Measurements from ENCODE around the gene CUEDC2. TPM values are rescaled to one million over a fixed set of nuclear protein-coding genes. Genes with fewer than 3 reads are reported as not detected.
"Not testable (repeated sequence)": the region's sequence is repeated elsewhere in the genome, so short reads cannot be mapped to it uniquely, and the experiment has no call there.

CUEDC2 gene
- total RNA-seq, 1 donor from 2014 or later: 23.7 TPM

DNA sequence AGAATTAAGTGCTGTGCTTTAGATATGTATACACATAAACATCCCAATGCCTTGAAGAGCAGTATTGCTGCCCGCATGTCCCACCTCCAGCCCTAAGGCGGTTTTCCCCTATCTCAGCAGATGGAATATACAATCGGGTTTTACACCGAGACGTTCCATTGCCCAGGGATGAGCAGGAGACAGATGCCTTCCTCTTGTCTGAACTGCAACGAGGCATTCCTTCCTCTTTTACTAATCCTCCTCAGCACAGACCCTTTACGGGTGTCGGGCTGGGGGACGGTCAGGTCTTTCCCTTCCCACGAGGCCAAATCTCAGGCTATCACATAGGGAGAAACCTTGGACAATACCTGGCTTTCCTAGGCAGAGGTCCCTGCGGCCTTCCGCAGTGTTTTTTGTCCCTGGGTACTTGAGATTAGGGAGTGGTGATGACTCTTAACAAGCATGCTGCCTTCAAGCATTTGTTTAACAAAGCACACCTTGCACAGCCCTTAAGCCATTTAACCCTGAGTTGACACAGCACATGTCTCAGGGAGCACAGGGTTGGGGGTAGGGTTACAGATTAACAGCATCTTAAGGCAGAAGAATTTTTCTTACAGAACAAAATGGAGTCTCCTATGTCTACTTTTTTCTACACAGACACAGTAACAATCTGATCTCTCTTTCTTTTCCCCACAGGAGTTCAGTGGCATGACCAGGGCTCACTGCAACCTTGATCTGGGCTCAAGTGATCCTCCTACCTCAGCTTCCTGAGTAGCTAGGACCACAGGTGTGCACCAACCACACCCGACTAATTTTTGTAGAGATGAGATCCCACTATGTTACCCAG, 22.5 kb upstream of the CUEDC2 start:
- ATAC-seq: not testable (repeated sequence)

DNA sequence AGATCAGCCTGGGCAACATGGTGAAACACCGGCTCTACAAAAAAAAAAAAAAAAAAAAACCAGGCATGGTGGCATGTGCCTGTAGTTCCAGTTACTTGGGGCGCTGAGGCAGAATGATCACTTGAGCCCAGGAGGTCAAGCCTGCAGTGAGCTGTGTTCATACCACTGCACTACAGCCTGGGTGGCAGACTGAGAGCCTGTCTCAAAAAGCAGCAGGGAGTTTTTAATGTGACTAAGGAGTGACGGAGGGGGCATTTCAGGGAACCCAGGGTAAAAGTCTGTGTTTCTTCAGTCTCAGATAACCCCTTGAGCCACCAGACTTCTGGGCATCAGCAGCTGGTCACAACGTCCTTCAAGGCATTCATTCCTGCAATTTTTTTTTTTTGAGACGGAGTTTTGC, 21.1 kb upstream of the CUEDC2 start:
- no peak for ATAC-seq

DNA sequence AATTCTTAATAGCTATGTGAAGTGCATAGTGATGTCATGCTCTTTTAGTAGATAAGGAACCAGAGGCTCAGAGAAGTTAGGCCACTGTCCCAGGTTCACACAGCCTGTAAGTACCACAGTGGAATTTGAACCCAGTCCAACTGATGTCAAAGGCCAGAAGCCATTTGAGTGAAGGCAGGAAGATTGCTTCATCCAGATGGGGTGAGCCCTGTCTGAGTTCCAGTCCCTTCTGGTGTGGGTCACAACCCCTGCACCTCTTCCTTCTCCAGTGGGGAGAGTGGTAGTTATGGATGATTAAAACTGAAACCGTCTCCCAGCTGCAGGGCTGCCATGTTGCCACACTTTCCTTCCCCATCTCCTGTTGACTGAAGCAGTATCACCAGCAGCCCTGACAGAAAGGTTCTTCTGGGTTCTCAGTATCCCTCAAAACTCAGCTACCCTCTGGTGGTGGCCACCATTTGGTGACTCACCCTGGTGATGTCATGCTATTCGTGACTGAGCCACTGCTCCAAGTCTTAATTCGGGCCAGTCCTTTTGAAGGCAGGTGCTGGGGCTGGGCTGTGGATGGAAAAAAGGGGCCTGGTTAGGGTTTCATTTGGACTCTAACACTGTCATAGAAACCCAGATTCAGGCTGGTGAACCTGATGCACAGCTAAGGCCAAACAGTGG, 20.4 kb upstream of the CUEDC2 start:
- peak; percentile 14 for ATAC-seq

DNA sequence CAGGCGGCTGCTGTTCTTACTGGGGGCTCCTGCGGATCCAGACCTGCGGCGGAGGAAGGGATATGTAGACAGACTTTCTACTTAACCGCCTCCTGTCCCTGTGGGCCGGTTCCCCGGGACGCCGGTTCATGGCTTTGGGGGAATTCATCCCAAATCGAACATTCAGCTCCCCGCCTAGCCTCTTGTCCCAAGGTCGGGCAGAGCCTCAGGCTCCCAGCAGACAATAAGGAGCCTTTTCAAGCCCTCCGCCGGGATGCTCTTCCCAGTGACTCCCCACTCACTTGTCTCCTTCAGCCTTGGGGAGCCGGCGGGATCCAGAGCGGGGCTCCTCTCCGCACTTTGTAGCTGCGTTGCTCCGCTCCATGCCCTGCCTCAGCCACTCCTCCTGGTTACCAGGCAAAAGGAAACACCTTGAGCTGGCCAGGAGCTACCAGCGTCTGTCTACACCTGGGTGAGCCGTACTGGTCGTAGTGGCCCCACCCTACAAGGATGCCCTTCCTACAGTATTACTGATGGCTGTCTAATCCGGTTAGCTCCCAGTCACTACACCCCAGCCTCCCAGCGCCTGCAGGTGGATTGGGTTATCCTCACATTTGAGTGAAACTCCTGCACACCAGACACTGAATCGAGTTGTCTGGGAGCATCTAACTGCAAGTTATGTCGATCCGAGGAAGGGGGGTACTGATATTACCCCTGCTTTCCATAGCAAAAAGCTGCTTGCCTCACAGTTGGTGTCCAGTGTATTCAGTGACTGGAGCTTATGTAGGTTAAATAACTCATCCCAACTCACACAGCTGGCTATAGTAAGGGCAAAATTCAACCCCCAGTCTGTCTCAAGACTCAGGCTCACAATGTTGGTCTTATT, 19.0 kb upstream of the CUEDC2 start, which contains the start of gene C10orf95:
TSS of gene C10orf95 (minus strand) at position 439 of the 865 bp plus-strand sequence. CDS start 450 bp downstream, outside the sequence.
- peak; percentile 69 for ATAC-seq

DNA sequence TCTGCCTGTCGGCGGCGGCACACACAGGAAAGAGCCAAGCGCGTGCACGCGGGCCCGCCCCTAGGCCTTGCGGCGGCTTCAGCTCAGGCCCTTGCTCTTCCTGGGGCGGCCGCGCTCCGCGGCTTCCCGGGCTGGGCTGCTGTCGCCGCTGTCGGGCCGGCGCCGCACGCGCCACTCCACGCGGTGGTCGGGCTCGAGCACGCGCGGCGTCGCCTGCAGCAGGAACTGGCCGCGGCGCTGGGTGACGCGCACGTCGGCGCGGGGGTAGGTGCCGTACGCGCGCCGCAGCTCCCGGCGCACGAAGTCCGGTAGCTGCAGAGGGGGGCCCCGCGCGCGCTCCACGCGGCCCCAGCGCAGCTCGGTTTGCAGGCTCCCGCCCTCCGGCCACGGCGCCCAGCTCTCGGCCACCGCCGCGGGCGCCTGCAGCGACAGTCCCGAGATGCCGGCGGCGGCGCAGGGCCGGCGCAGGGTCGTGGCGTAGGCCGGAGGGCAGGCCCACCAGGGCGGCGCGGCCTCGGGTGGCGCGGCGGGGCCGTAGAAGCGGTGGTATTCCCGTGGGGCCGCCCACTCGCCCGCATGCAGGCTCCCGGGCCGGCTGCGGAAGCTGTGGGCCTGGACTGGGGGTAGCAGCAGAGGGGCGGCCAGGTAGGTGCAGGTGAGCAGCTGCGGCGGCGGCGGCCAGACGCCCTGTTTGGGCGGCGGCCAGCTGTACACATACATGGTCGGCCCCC, 18.2 kb upstream of the CUEDC2 start:
- ATAC-seq: peak; percentile 86

DNA sequence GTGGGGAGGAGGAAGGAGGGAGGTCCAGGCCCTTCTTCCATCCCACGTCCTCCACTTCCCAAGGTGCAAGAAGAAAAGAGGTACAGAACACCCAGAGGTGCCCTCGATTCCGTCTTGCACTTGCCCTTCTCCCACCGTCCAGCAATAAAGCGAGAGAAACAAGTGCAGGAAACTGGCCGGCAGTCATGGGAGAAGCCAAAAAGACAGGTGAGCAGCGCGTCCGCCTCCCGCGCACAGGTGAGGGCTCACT, 17.7 kb upstream of the CUEDC2 start:
- no peak for ATAC-seq

DNA sequence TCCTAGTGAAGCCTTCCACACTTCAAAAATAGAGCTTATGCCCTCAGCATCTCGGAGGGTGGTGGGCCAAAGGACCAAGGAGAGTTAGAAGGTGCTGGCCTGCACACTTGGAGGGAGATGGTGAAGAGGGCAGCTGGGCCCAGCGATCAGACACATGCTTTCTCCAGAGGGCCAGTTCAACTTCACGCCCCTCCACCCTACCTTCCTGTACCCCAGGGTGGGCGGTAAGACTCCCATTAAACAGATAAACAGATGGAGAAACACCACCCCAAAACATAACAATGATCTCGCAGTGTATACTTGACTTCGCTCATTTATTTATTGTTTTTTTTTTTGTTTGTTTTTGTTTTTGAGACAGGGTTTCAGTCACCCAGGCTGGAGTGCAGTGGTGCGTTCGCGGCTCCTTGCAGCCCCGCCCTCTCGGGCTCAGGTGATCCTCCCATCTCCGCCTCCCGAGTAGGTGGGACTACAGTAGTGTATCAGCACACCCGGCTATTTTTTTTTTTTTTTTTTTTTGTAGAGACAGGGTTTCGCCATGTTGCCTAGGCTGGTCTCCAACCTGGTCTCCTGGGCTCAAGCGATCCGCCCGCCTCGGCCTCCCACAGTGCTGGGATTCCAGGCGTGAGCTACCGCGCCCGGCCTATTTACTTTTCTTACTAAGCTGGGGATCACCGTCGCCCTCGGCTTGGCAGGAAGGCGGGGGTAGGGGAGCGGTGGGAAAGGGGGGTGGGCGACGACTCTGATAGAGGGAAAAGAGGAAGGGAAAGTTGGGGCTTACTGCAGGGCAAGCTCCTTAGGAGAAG, 17.1 kb upstream of the CUEDC2 start:
- ATAC-seq: peak; percentile 76

DNA sequence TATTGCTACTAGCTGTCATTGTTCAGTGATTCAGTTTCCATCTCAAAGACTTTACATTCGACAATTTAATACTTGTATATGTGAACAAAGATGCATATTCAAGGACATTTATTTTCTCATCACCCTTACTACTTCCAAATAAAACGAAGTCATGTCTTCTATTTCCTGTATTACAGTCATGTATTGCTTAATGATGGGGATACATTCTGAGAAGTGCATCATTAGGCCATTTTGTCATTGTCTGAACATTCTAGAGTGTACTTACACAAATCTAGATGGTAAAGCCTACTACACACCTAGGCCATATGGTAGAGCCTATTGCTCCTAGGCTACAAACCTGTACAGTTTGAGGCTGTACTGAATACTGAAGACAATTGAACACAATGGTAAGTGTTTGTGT, 12.5 kb upstream of the CUEDC2 start:
- no peak for ATAC-seq

DNA sequence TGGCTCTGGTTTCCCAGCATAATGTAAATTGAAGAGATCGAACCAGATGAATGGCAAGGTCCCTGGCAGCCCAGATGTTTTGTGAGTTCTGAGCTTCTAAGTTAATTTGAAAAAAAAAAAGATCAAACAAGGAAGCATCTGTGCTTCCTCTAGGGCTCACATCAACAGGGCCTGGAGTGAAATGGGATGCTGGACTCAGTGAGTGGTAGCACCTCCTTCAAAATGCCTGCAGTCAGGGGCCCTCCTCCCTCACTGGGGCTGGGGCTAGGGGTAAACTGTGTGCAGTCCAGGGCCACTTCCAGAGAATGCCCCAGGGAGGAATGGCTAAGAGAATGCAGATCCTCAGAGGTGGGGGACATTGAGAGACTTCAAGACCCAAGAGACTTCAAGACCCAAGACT, 6.0 kb upstream of the CUEDC2 start:
- no peak for ATAC-seq

DNA sequence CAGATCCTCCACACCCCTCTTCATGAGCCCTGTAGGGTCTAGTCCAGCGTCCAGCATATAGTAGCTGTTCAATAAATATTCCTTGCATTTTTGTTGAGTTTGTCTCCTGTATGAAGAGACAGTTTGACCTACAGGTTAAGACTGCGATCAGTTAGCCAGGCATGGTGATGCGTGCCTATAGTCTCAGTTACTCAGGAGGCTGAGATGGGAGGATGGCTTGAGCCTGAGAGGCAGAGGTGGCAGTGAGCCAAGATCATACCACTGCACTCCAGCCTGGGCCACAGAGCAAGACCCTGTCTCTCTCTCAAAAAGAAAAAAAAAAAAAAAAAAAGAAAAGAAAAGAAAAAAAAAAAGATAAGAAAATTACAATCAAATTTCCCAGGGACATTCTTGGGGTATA, 5.1 kb upstream of the CUEDC2 start:
- ATAC-seq: no peak

DNA sequence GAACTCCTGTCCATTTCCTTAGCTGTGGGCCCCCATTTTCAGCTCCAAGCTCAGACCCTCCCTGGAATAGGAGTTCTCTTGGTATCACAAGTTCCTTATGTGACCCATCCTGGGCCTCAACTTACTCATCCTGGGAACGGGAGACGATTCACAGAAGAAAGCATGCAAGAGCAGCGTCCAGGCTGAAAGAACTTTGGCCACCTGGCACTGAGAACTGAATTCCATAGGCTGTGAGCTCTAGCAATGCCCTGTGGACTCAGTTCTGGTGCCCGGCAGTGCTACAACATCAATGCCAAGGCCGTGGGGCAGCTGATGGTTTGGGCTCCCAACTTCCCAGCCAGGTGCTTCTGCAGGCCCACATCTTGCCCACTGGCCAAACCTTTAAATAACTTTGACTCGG, 3.9 kb upstream of the CUEDC2 start:
- ATAC-seq: no peak

DNA sequence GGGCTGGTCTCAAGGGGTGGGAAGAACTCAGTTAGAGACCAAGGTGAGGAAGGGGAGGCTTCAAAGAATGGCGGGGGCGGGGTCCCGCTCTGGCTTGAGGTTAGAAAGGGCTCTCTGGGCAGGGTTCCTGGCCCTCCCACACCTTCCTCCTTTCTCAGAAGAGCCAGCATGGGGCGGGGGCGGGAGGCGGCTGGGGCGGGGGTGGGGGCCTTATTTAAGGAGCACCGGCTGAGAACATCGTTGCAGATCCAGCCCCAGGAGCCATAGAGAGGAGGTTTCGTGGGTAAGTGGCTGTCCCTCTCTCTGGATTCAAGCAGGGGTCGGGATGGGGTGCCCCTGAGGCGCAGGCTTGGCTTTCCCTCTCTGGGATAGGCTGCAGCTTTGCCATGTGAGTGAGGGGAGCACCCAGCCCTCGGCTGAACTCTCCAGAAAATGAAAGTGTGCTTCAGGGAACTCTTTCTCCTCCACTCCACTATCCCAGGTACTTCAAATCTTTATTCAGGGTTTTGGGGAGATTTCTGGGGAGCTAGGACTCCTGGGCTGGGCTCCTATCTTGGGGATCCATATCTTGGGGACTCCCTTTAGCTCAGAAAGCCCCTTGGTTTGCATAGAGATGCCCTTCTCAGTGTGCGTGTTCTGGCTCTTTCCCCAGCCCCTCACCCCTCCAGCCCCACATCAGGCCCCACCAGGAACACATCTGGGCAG, 3.3 kb upstream of the CUEDC2 start:
- ATAC-seq: no peak

DNA sequence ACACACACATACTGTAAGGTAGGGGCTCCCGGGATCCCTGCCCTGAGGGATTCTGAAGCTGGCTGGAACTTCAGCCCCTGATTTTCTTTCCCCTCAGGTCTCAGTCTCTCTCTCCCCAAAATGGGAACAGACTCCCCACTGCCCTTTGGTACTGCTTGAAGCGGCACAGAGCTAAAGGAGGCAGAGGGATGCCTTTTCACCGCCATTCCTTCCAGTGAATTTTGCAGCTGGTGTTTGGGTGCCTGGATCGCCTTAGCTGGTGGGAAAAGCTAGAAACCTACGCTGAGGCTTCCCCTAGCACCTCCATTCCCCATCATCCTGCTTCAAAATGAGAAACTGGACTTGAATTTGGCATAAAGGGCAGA, 2.7 kb upstream of the CUEDC2 start:
- no peak for ATAC-seq

DNA sequence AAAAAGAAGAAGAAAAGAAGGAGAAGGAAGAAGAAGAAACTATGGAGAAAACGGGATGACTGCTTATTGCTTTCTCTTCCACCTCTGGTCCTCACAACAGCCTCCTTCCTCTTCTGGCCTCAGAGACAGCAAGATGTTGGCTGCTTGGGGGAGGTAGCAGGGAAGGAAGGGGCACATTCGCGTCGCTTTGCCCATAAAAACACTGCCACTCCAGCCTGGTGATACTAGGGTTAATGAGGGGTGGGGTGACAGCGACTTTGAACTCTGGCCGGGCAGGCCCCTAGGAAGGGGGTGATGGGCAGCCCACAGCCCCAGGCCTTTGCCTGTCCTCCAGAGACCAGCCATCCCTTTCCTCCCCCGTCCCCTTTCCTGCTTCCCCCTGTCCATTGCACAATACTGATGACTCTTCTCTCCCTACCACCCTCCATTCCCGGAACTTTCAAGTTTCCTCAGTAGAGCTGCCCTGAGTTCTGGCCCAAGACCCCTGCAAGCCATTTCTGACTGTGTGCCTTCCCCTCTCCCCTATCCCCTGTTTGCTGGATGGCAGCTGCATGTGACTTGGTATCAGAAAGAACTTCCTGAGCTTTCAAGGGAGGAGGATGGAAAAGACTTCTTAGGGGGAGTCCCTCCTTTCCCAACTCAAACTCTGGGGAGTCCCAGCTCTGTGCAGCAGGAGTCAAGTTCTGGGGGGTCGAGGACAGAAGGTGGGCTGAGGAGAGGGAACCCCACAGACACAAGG, 2.2 kb upstream of the CUEDC2 start:
- ATAC-seq: no peak

DNA sequence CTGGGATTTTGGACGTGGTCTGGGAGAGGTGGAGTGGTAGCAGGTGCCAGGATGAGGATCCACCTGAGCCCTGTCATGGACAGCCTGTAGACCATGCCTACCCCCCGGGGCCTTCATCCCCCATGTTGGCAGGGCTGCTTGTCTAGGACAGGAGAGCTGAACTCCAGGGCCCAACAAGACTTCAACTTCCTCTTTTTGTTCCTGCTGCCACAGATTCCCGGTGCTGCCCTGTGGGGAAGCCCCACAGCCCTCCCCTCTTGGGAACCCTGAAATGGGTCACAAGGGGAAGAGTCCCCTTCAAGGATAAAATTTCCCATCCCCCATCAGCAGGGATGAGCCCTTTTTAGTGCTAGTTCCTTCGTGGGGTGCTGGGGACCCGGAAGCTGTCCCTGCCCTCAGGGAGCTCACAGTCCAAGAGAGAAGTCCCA, 1.3 kb upstream of the CUEDC2 start:
- ATAC-seq: no peak

DNA sequence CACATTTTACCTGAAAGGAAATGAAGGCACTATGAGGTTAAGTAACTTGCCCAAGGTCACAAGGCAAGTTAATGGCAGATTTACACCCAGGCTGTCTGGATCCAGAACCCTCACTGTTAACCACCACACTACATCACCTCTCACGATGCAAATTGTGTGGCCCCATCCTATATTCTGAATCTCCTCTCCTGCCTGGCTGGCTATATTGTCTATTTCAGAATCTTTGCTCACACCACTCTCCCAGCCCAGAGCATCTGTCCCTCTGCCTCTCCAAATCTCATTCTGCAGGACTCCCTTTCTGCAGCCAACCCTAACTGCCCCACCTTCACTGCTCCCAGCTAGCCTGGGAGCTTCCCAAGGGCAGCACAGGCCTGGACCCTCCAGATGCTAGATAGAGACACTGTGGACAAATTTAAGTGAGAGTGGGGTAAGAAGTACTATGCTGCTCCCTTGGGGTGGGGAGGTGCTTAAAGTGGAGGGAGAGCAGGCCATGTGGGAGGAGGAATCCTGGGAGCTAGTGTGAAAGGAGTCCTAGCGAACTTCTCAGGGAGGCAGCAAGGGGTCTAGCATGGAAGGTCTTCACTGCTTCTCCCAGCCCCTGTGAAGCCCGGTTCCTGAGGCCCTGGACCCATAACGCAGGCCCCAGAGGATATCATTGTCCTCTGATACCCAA, 786 bp downstream of the CUEDC2 start:
- peak; percentile 13 for ATAC-seq

DNA sequence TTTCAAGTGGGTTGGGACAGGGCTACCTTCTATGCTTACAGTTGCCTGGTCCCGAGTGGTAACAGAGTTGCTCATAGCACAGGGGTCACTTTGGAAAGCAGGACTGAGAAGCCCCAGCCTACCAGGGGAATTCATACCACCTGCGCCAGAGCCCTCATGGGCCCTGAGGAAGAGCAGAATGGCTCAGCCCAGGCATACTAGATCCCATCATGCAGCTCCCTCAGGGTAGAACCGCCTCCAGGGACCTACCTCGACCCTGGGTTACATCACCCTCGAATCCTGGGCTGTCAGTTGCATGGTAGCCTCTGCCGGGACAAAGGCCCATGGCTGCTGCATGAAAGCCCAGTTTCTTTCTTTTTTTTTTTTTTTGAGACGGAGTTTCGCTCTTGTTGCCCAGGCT, 2.9 kb downstream of the CUEDC2 start:
- no peak for ATAC-seq

DNA sequence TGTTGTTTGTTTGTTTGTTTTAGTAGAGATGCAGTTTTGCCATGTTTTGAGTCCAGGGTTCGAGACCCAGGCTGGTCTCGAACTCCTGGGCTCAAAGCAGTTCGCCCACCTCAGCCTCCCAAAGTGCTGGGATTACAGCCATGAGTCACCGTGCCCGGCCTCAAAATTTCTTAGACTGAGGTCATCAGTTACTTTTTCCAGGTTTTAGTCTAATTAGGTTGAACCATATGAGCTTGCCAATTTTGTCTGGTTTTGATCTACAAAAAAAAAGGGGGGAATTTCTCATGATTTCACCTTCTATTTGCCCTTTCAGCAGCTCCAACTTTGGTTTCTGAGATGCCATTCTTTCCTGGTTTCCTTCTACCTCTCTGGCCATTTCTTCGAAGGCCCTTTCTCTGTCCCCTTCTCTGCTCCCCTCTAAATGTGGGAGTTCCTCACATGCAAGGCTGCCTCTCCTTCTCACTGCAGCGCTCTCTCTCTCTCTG, 5.5 kb downstream of the CUEDC2 start:
- ATAC-seq: no peak

DNA sequence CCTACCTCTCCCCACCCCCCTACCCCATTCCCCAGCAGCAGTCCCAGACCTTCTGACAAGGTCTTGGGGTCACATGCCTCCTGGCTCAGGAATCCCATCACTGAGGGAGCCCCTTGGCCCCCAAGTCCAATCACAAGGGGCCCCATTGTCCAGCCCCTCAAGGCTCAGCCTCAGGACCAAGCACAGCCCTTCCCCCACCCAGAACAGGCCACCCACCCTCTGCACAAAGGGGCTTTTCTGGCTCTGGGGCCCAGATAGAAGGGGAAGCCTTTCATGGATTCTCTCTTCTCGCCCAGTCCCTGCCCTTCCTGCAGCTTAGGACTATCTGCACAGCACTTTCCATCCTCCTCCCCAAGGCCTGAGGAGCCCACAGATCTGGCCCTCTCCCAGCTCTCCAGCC, 6.9 kb downstream of the CUEDC2 start:
- no peak for ATAC-seq

DNA sequence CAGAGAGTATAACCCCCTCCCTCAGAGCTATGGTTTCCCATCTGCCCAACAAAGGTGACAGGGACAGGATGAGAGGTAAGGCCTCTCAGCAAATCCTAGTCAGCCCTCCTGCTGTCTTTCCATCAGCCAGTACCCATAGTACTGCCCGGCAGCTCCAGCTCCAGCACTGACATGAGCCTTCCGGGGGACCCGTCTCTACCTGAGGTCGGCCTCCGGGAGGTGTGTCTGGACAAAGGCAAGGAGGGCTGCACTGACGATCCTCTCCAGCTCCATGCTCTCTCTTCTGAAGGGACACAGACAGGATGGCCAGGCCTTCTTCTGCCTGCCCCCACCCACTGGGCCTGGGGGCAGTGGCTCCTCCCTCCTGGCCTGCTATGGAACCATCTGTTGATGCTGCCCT, 7.5 kb downstream of the CUEDC2 start:
- no peak for ATAC-seq
